Spleen (tissue), 11 donors: Measurements from ENCODE around the gene AFDN. TPM values are rescaled to one million over a fixed set of nuclear protein-coding genes. Genes with fewer than 3 reads are reported as not detected.

Source experiments
- DNase-seq: peaks from one replicate; pipeline ENCODE4 v3.0.0-alpha.2; 2020
- H3K27ac ChIP-seq, 8 donors: fragments of 200-600 bp; sonication (generic) in 7 of 8; 1 replicate in 4 of 8; 2 replicates in 4 of 8; pipeline versions ENCODE4 v1.5.0 to v1.8.0; 2016 to 2021; ENCODE audit warnings: inconsistent platforms in 4 of 8, mild to moderate bottlenecking in 4 of 8, moderate library complexity in 1 of 8
- H3K27me3 ChIP-seq, 7 donors: fragments of 200-600 bp; sonication (generic) in 6 of 7; replicated peaks in 1 of 7; 1 replicate in 4 of 7; 2 replicates in 3 of 7; pipeline versions ENCODE4 v1.5.0 to v1.8.0; 2016 to 2021; ENCODE audit warnings: inconsistent platforms in 3 of 7, mild to moderate bottlenecking in 1 of 7
- H3K36me3 ChIP-seq, 6 donors: fragments of 200-600 bp; sonication (generic) in 5 of 6; 1 replicate in 4 of 6; 2 replicates in 2 of 6; pipeline versions ENCODE4 v1.5.0 to v1.8.0; 2016 to 2021; ENCODE audit warnings: inconsistent platforms in 2 of 6
- H3K4me1 ChIP-seq, 6 donors: fragments of 200-600 bp; sonication (generic) in 5 of 6; 1 replicate in 3 of 6; 2 replicates in 3 of 6; pipeline versions ENCODE4 v1.5.0 to v1.8.0; 2016 to 2021; ENCODE audit warnings: inconsistent platforms in 3 of 6
- H3K4me3 ChIP-seq, 8 donors: fragments of 200-600 bp; sonication (generic) in 7 of 8; 1 replicate in 4 of 8; 2 replicates in 4 of 8; pipeline versions ENCODE4 v1.5.0 to v1.8.0; 2016 to 2021; ENCODE audit warnings: inconsistent platforms in 4 of 8, mild to moderate bottlenecking in 4 of 8, moderate library complexity in 2 of 8
- H3K9me3 ChIP-seq, 8 donors: fragments of 200-600 bp; sonication (generic) in 7 of 8; 1 replicate in 4 of 8; 2 replicates in 4 of 8; pipeline versions ENCODE4 v1.5.0 to v1.8.0; 2016 to 2021; ENCODE audit warnings: inconsistent platforms in 4 of 8
- CTCF ChIP-seq, 11 experiments: fragments of 200-600 bp in 7 of 11; fragments of 450-650 bp in 4 of 11; sonication (generic) in 4 of 11; IDR thresholded peaks in 8 of 11; conservative IDR thresholded peaks in 3 of 11; 1 replicate in 7 of 11; 2 replicates in 4 of 11; pipeline versions ENCODE4 v1.4.0 to v1.8.0; 2016 to 2021; ENCODE audit warnings: antibody characterized with exemption in 11 of 11, inconsistent platforms in 4 of 11, mild to moderate bottlenecking in 1 of 11
- POLR2A ChIP-seq, 3 donors: fragments of 450-650 bp; IDR thresholded peaks; one replicate each; pipeline ENCODE4 v1.5.1; 2017; ENCODE audit warnings: antibody characterized with exemption in 3 of 3, mild to moderate bottlenecking in 1 of 3
- POLR2AphosphoS5 ChIP-seq, 3 donors: sonication (generic); formaldehyde crosslinking; IDR thresholded peaks; one replicate each; pipeline ENCODE4 v1.5.1; 2017; ENCODE audit warnings: antibody characterized with exemption in 3 of 3
- WGBS, 5 donors: extraction: QIAGEN DNeasy Blood & Tissue Kit in 3 of 5; methylation state at CpG; one replicate each; pipeline versions ENCODE4 v1.1.5 to v1.1.7; 2013 to 2018; 5-methylcytosine and 5-hydroxymethylcytosine counted together
- intact Hi-C: fragments of 100-400 bp; cut with DNase I; formaldehyde crosslinking; loops from one replicate; pipeline ENCODE4 v1.15.0; 2023; ENCODE audit warnings: low total_unique reads
- polyA plus RNA-seq, 3 donors: library from polyadenylated mRNA; stranded (reverse); fragments of 200-250 nt; gene quantifications; one replicate each; pipeline ENCODE4 v1.2.1, GENCODE V29; 2013
- total RNA-seq, 7 donors: library from RNA; depleted of rRNA in 3 of 7; stranded (reverse); fragments of >200 nt in 3 of 7; fragmentation: NEBNext Ultra II Directional in 4 of 7; extraction: Animal tissue kit (Norgen Biotek cat#: 25700) in 4 of 7; gene quantifications; one replicate each; pipeline versions ENCODE4 v1.1.0 to v1.2.1, GENCODE V29; 2016 to 2021
- donor health status: healthy with polysubstance abuse.
- donor health status: DM: no; HTN: no; CAD: no; lungs with moderate emphysema.
- donor health status: DM: no; HTN: no; CAD: no.
- donor health status: Bipolar disorder and iron deficiency.
- donor health status: healthy.
- donor health status: DM: no; HTN: no; CAD: no.
- donor health status: DM: yes; HTN: yes; CAD: no.

AFDN gene
- total and polyA plus RNA-seq, 10 donors, result 7.4 to 148 (median 102) TPM

- H3K9me3 ChIP-seq, result no peaks in the 10 kb centered on the region
- intact Hi-C loops, result no loop called here
- 91 to 97% (median 96%) methylated on average over 7 of the region's 7 CpGs for WGBS, 5 donors
- no peaks in the 10 kb centered on the region for H3K27me3 ChIP-seq
- H3K36me3 ChIP-seq, result peaks cover 0 to 96% (median 39%) of the 10 kb centered on the region in 6 donors
- no peaks in the 10 kb centered on the region for H3K4me1 ChIP-seq
- no peak for TF ChIP-seq POLR2A (IDR thresholded peaks at IDR 0.05)
- H3K27ac ChIP-seq, result no peak overlapping the region
- no peak overlapping the region for H3K4me3 ChIP-seq
- no peak for DNase-seq
Observed at GRCh38 chr6:167925026-167925425, 98.3 kb downstream of the AFDN start.

GRCh38 chr6:167927246-167927645 lies 100.5 kb downstream of the AFDN start:
- H3K36me3 ChIP-seq, result peaks cover 0 to 99% (median 29%) of the 10 kb centered on the region in 6 donors
- no peaks in the 10 kb centered on the region for H3K27me3 ChIP-seq
- no peaks in the 10 kb centered on the region for H3K9me3 ChIP-seq
- H3K4me1 ChIP-seq, result no peaks in the 10 kb centered on the region
- H3K27ac ChIP-seq, result no peak overlapping the region
- intact Hi-C loops, result no loop called here
- no peak overlapping the region for H3K4me3 ChIP-seq
- WGBS, 5 donors, result 93 to 96% (median 94%) methylated on average over 6 of the region's 6 CpGs
- no peak for DNase-seq
- no peak for TF ChIP-seq POLR2A (IDR thresholded peaks at IDR 0.05)
- no peak for TF ChIP-seq CTCF (IDR thresholded peaks at IDR 0.05 in 8 of 11, conservative IDR thresholded peaks at IDR 0.05 in 3 of 11)
- no peak for TF ChIP-seq POLR2AphosphoS5 (IDR thresholded peaks at IDR 0.05)

- H3K4me3 ChIP-seq, result no peak overlapping the region
- peaks cover 0 to 96% (median 25%) of the 10 kb centered on the region in 6 donors for H3K36me3 ChIP-seq
- DNase-seq, result no peak
- no peaks in the 10 kb centered on the region for H3K9me3 ChIP-seq
- no peaks in the 10 kb centered on the region for H3K4me1 ChIP-seq
- H3K27ac ChIP-seq, result no peak overlapping the region
- no peak for TF ChIP-seq POLR2A (IDR thresholded peaks at IDR 0.05)
- no peak for TF ChIP-seq CTCF (IDR thresholded peaks at IDR 0.05 in 8 of 11, conservative IDR thresholded peaks at IDR 0.05 in 3 of 11)
- TF ChIP-seq POLR2AphosphoS5 (IDR thresholded peaks at IDR 0.05), result no peak
- 91 to 99% (median 94%) methylated on average over 3 of the region's 3 CpGs for WGBS, 5 donors
- H3K27me3 ChIP-seq, result no peaks in the 10 kb centered on the region
- intact Hi-C loops, result no loop called here
Observed at GRCh38 chr6:167928111-167928510, 101.4 kb downstream of the AFDN start.

GRCh38 chr6:167930295-167930694 lies 103.6 kb downstream of the AFDN start:
- 72 to 85% (median 75%) methylated on average over 3 of the region's 3 CpGs for WGBS, 5 donors
- H3K4me1 ChIP-seq, result no peaks in the 10 kb centered on the region

More at GRCh38 chr6:167930295-167930694, 103.6 kb downstream of the AFDN start:
- intact Hi-C loops, result no loop called here
- no peak for DNase-seq
- H3K9me3 ChIP-seq, result no peaks in the 10 kb centered on the region
- no peak for TF ChIP-seq POLR2A (IDR thresholded peaks at IDR 0.05)
- no peak for TF ChIP-seq CTCF (IDR thresholded peaks at IDR 0.05 in 8 of 11, conservative IDR thresholded peaks at IDR 0.05 in 3 of 11)
- no peak for TF ChIP-seq POLR2AphosphoS5 (IDR thresholded peaks at IDR 0.05)
- no peak overlapping the region for H3K4me3 ChIP-seq
- peaks cover 0 to 90% (median 17%) of the 10 kb centered on the region in 6 donors for H3K36me3 ChIP-seq
- H3K27me3 ChIP-seq, result no peaks in the 10 kb centered on the region
- H3K27ac ChIP-seq, result no peak overlapping the region
